Stimulated activated CD8-positive, alpha-beta memory T cell treated with anti-CD3 and anti-CD28 coated beads, Interleukin-15, amount 100 ng/mL, for 48 hours (primary cell): Measurements from ENCODE around the gene TRIM74.
"Not testable (repeated sequence)": the region's sequence is repeated elsewhere in the genome, so short reads cannot be mapped to it uniquely, and the experiment has no call there.

Experiments
- DNase-seq, 2 donors: peaks; one replicate each; pipeline ENCODE4 v3.0.0-alpha.2; 2020; ENCODE audit warnings: low read depth in 2 of 2

The TRIM74 gene

GRCh38 chr7:72960029-72960428, 9.2 kb downstream of the TRIM74 start:
- not testable (repeated sequence) for DNase-seq

GRCh38 chr7:72954563-72955198, 14.6 kb downstream of the TRIM74 start:
- not testable (repeated sequence) for DNase-seq

- DNase-seq, result not testable (repeated sequence)
These were observed 15.2 kb downstream of the TRIM74 start for GRCh38 chr7:72953901-72954562.

GRCh38 chr7:72950432-72950831, 18.8 kb downstream of the TRIM74 start:
- DNase-seq, result not testable (repeated sequence)

GRCh38 chr7:72949686-72950085, 19.6 kb downstream of the TRIM74 start:
- DNase-seq, result not testable (repeated sequence)

- DNase-seq, result not testable (repeated sequence)
These were observed 20.0 kb downstream of the TRIM74 start for GRCh38 chr7:72949276-72949675.

GRCh38 chr7:72948714-72949113, 20.6 kb downstream of the TRIM74 start:
- not testable (repeated sequence) for DNase-seq

GRCh38 chr7:72946130-72946745, 23.0 kb downstream of the TRIM74 start:
- DNase-seq, result not testable (repeated sequence)

- not testable (repeated sequence) for DNase-seq
These were observed 23.7 kb downstream of the TRIM74 start for GRCh38 chr7:72945597-72945996.

- not testable (repeated sequence) for DNase-seq
These were observed 24.3 kb downstream of the TRIM74 start for GRCh38 chr7:72944937-72945336.

GRCh38 chr7:72942956-72943355, 26.3 kb downstream of the TRIM74 start:
- DNase-seq, result not testable (repeated sequence)

GRCh38 chr7:72942022-72942705, 27.1 kb downstream of the TRIM74 start:
- not testable (repeated sequence) for DNase-seq

- not testable (repeated sequence) for DNase-seq
These were observed 41.0 kb downstream of the TRIM74 start for GRCh38 chr7:72928216-72928615.

GRCh38 chr7:72927791-72928190, 41.5 kb downstream of the TRIM74 start:
- DNase-seq, result not testable (repeated sequence)

GRCh38 chr7:72925546-72926120, 43.6 kb downstream of the TRIM74 start:
- no peak for DNase-seq

GRCh38 chr7:72924733-72925545, 44.3 kb downstream of the TRIM74 start, which contains the start of gene POM121:
POM121 (plus strand) TSS chr7:72925095; CDS start chr7:72925122, 27 bp downstream.
- peak; percentile 74 to 85 for DNase-seq

GRCh38 chr7:72924386-72924732, 44.9 kb downstream of the TRIM74 start:
- no peak for DNase-seq

GRCh38 chr7:72919256-72919775, 50.0 kb downstream of the TRIM74 start:
- DNase-seq, result no peak

GRCh38 chr7:72914756-72915525, 54.3 kb downstream of the TRIM74 start:
- DNase-seq, result peak; percentile 22 to 29

- peak in 1 of 2 donors; percentile 15 for DNase-seq
These were observed 55.5 kb downstream of the TRIM74 start for GRCh38 chr7:72913750-72914149.
